GM18867 (cell line): ENCODE data around the gene DUS1L.

ENCODE experiments used
- ATAC-seq: cut with Tn5 transposase; IDR thresholded peaks from one replicate; pipeline ENCODE4 v1.9.1; 2021; ENCODE audit warnings: mild to moderate bottlenecking, moderate library complexity; ENCODE audit not compliant: unreplicated experiment

The DUS1L gene

DNA sequence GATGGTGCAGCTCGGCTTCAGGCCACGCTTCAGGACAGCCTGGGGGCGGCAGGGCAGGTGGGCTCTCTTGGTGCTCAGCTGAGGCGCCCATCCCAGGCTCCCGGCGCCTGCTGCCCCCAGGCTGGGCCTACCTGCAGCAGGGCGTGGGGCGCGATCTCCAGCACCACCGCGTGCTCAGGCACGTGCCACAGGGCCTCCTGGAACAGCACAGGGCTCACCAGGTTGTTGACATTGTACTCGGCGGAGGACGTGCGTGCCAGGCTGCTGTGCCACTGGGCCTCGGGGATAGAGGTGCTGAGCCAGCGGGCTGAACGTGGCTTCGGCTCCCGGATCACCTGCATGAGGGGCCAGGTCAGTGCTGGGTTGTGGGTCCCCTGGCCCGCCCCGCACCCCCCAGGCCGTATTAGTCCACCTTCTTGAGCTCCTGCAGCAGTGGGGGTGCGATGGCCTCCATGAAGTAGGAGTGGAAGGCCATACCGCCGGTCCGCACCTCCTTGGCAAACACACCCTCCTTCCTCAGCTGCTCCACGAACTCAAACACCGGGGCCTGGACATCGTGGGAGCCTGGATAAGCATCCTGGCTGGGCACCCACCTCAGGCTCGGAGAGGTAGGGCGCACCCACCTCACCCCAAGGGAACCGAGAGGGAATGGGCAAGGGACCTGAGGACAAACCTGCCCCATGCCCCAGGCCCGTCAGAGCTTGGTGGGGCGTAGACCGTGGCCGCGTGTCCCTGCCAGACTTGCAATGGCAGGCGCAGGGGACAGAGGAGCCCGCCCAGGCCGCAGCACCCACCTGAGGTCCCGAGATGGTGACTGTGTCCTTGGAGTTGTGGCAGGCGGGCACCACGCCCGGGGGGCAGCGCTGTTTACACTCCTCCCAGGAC lies 23.5 kb upstream of the DUS1L start:
- no peak for ATAC-seq

DNA sequence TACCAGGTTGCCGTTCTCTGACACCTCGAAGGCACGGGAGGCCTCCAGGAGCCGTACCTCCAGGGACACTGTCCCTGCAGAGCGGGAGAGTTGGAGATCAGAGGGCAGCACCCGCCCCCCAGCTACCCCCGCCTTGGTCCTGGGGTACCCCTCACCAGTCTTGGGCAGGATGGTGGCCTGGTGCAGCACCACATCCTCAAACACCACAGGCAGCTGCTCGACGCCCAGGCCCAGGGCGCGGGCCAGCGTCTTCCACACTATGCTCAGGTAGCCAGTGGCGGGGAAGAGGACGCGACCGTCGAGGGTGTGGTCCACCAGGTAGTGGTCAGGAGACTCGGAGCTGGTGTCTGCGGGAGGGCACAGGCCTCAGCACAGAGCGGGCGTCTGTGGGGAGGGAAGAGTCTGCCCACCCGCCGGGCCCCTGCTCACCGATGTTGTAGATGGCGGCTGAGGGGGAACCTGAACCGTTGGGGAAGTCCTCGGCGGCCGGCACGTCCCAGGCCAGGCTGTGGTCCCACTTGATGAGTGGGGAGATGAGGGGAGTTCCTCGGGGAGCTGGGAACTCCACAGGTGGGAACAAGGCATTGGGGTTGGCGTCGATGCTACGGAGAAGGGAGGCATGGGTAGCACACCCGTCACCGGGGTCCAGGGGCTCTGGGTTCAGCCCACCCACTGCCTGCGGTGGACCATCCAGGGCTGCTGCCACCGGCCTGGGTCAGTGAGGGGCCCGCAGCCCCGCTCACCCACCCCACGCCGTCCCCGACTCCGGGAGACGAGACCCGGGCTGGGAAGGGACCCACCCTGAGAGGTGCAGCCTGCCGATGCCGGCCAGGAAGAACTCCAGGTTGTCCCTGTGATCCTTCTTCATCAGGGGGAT lies 22.6 kb upstream of the DUS1L start:
- no peak for ATAC-seq

DNA sequence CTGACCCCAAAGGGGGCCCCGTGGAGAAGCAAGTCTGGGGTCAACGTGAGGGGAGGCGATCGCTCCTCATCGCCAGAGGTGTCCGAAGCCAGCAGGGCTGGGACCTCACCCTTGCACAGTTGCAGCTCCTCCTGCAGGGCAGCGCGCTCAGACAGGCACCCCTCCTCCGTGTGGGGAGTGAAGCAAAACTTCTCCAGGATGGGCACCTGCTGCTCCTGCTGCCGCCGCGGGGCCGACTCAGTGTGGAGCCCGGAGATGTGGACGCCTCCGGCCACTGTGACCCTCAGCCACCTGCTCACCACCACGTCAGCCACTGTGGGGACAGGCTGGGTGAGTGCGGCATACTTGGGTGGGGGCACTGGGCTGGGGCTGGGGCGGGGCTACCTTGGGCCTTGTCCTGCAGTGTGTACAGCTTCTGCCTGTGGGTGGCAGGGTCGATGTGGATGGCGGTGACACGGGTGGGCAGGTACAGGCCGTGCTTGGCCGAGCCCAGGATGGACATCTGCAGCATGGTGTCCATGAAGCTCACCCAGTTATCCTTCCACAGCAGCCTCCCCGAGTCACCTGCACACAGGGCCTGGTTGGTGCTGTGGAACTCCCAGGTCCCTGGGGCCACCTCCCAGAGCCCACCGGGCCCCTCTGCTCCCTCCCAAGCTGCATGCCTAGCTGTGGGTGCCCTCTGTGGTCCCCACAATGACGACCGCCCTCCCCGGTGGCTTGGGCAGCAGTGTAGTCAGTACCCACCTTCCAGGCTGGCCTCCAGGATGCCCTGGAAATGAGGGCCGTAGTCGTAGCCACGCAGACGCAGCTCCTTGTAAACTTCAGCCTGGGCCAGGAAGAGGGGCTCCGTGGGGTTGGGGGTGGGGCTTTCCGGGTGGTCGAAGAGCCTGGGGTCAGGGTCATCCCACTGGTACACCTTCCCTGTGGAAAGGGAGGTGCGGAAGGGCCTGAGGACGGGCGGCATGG lies 21.6 kb upstream of the DUS1L start:
- no peak for ATAC-seq

DNA sequence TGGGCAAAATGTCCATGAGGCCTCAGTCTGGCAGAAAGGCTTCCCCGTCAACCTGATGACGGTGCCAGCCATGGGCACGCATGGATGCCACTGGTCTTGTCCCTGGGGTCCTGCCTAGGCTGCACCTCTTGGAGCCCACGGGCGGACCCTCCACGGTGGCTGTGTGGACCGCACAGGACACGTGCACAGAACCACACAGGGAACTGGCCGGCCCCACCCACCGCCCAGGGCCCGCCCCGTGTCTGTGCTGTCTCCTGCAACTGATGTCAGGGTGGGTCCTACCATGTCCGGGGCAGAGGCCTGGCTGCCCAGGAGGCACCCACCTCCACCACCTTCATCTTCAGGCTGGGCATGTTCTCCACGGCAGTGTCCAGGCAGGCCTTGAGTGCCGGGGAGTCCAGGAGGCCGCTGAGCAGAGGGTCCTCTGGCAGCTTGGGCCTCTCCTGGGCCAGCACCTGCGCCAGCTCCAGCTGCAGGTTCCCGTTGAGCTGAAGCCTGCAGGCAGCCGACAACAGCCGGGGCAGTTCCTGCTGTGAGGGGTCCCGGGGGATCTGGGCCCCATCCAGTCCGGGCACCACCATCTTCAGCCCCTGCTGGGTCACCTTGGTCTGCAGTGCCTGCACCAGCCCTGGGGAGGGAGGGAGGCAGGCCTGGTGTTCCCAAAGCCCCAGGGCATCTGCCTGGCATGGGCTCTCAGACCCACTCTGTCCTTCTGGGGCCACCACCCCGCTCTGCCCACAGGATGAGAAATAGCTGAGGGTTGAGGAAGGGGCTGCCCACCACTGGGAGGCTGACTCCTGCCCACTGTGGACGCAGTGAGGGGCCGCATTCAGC lies 20.5 kb upstream of the DUS1L start:
- no peak for ATAC-seq

DNA sequence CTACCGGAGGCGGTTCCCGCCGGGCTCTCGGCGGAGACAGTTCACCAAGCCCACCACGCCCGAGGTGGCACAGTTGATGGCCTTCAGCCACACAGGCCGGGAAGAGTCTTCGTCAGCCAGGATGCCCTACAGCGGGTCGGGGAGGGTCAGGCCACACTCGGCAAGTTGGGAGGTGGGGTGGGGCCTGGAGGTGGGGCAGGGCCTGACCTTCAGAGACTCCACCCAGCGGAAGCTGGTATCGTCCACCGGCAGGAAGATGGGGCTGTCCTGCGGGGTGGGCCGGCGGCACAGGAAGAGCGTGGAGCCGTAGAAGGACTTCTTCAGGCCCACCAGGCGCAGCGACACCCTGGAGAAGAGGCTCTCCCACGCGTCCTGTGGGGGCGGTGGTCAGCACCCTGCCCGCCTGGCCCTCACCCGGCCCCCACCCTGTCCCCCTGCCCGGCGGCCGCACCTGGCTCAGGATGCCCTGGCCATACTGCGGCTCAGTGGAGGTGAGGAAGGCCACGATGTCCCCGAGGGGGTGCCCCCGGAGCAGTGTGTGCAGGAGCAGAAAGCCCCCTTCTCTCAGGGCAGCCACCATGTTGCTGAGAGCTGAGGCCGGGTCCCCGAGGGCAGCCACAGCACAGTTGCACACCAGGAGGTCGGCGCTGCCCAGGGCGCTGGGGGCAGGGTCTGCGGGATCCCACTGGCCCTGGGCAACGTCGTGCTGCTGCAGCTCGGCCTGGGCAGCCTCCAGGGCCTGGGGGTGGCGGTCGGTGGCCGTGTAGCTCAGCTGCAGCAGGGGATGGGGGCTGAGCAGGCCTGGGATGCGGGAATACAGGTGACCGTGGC lies 19.6 kb upstream of the DUS1L start:
- ATAC-seq: no peak

DNA sequence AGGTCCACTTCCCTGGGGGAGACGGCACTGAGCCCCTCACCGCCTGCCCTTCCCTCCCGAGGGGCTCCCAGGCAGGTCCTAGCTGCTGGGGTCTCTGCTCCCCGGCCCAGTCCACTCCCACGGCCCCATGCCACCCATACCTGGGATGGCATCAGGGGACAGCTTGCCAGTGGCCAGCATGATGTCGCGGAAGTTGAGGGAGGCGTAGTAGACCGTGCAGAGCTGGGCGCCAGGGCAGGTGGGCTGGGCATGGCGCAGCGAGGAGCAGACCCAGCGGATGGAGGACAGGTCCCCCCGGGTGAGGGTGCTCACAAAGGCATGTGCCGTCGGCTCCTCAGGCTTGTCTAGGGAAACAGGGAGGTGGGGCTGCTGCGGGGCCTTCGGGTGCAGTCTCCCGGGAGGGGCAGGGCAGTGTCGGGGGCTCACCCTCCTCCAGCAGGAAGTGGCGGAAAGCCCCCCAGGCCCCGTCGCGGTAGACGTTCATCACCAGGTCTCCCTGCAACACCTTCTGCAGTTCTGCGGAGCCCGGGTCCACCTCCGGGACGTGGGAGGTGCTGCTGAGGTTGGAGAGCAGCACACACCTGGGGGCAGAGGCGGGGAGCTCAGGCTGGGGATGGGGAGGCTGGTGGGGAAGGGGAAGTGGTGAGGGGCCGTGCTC lies 18.9 kb upstream of the DUS1L start:
- ATAC-seq: no peak

DNA sequence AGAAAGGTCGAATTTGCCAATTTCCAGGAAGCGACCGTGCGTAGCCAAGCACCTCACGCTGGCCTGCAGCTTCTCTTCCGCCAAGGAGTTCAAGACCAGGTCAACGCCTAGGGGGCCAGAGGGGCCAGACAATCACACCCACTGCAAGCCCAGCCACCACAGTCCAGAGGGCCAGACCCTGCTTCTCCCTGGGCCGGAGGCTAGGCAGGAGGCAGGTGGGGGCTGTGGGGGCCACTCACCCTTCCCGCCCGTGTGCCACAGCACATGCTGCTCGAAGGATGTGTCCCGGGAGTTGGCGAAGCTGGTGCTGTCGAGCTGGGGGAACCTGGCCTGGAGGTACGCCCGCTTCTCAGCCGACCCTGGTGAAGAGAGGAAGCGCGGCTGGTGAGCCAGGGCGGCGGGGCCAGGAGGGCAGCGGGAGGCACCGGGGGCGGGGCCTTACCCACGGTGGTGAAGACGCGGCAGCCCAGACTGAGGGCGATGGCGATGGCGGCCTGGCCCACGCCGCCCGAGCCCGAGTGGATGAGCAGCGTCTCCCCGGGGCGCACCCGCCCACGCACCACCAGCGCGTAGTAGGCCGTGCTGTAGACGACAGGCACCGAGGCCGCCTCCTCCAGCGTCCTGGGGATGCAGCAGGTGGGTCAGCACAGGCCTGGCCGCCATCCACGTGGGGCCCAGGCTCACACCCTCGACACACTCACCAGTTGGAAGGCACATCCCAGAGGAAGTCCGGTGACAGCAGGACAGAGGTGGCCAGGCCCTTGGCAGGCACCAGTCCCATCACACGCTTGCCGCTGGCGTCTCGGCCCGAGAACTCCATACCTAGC lies 18.1 kb upstream of the DUS1L start:
- no peak for ATAC-seq

DNA sequence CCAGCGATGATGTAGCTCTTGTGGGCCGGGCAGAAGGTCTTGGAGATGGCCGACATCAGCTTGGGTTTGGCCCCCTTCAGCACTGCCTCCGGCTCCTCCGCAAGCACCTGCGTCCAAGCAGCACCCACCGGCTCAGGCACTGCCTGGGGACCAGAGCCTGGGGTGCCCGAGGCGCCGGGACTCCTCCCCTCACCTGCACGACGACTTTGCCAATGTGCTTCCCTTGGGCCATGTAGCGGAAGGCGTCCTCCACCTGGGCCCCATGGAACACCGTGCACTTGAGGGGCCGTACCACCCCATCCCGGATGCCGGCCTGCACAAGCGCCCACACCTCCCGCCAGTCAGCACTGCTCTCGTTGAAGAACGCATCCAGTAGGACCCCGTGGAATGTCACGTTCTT lies 17.4 kb upstream of the DUS1L start:
- no peak for ATAC-seq

DNA sequence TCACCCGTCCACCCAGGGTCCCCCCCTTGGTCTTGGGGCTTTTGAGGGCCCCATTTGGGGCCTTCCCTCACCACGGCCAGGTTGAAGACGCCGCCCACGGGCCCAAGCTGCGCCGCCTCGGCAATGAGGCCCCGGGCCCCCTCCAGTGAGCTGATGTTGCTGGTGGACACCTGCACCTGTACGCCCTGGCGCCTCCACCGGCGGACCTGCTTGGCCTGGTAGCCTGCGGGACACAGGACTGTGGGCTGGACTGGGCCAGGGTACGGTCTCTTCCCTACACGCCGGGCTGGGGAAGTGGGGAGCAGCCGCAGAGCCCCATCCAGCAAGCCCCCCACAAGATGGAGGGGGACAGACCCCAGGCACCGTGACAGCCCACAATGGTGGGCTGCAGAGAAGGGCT lies 16.9 kb upstream of the DUS1L start:
- no peak for ATAC-seq

DNA sequence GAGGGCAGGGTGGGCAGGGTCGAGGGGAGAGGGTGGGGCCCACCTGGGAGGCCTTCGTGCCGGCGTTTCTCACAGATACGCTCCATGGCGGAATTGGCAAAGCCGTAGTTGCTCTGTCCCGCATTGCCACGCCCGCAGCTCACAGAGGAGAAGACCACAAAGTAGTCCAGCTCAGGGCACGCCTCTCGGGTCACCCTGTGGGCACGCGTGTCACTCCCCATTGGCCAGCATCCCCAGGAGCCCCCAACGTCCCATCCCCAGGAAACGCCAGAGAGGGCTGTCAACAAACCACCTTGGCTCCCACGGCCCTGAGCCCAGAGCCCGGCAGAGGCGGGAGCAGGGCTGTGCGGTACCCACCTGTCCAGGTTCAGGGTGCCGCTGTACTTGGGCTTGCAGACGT lies 16.4 kb upstream of the DUS1L start:
- no peak for ATAC-seq

DNA sequence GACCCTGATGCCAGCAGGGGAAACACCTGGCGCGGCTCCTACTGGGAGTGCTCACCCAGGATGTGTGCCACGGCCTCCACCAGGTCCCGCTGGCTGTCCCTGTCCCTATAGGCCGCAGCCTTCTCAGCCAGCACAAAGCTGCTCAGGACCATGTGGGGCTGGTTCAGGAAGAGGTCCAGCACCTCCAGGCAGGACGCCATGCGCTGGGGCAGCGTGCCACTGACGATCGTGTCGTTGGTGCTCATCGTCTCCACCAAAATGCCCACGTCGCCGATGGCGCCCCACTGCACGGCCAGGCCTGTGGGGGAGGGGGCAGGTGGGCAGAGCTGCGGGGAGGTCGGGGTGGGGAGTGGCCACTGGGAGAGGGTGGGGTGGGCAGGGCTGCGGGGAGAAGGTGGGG lies 15.9 kb upstream of the DUS1L start:
- ATAC-seq: no peak

DNA sequence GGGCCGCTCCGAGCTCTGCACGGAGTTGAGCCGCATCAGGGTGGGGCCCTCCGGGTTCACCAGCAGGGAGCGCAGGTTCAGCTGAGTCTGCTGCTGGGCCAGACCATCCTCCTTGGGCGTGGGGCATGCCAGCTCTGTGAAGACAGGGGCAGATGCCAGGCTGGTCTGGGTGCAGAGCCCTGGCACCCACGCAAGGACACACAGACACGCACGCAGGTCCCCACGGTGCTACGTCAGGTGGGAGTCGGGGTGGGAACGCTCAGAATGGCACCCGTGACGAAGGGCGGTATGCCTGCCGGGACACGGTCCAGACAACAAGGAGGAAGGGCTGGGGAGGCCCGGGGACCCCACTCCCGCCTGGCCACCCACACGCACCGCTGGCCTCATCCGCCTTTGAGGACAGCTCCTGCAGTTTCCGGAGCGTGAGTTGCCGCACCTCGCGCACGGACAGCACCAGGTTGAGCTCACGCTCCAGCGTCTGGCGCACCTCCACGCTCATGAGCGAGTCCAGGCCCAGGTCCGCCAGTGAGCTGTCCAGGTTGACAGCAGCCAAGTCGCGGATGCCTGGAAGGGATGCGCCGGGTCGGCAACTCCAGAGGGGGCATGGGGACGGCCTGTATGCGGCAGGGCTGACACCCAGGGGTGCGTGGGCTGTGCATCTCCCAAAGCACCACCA lies 15.3 kb upstream of the DUS1L start:
- no peak for ATAC-seq

DNA sequence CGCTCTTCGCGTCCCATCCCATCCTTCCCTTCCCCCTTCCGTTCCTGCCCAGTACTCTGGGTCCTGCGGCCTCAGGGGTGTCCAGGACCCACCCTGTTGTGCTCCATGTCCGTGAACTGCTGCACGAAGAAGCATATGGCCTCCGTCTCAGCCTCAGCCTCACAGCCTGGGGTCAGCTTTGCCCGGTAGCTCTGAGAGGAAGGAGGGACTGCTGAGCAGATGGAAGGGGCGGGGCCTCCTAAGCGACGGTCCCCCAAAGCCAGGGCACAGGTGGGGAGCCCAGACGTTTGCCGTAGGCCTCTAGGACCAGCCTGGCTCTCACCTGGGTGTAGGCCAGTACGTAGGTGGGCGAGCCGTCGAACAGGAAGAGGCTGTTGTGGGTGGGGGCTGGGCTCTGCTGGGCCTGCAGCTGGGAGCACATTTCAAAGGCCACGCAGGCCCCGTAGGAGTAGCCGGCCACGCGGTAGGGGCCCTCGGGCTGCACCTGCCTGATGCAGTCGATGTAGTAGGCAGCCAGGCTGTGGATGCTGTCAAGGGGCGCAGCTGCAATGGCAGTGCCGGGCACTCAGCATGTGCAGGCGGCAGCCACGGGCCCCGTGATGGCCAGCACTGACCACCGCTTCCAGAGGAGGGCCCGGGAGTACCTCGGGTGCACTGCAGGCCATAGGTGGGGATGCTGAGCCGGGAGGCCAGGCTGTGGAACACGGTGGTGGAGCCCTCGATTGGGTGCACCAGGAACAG lies 14.6 kb upstream of the DUS1L start:
- ATAC-seq: no peak

DNA sequence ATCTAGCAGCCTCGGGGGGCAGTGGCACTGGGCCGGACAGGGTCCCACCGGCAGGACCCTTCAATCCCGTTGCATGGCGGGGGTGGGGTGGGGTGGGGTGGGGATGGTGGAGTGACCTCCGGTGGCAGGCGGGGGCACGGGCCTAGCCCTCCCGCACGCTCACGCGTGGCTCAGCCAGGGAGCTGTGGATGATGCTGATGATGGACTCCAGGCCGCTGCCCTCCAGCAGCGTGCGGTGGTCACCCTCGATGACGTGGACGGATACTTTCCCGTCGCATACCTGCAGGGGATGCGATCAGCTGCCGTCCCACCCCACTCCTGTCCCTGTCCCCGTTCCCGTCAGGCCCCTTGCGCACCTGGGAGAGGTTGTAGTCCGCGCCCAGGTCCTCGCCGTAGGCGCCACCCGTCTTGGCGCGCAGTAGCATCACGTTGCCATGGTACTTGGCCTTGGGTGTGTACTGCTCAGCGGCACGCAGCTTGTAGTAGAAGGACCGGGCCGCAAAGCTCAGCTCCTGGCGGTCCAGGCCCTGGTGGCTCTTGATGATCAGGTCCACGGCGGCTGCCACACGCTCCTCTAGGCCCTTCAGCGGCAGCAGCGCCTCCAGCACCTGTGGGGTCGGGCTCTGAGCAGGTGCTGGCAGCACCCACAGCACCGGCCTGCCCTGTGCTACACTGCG lies 13.5 kb upstream of the DUS1L start:
- no peak for ATAC-seq

DNA sequence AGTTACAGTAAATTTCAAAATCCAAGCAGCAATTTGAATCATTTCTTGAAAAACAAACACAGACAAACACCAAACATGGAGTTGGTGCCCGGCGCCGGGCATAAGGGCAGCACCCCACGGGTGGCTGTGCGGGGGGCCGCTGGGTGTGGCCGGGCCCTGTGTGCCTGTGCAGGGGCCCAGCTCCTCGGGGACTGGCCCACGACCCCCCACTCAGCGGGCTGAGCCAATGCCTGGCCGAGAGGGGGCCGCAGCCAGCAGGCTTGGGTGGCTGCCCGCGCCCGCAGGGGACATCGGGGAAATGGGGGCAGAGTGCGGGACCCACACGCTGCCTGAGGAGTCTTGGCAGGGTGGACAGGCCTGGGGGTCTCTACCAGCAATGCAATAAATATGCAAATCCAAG lies 12.8 kb upstream of the DUS1L start:
- no peak for ATAC-seq
